GM18873 (cell line): ENCODE results near the gene GPX3.

ENCODE experiments used
- ATAC-seq: cut with Tn5 transposase; IDR thresholded peaks from one replicate; pipeline ENCODE4 v1.9.1; 2021; ENCODE audit warnings: mild to moderate bottlenecking, moderate library complexity, moderate number of reproducible peaks; ENCODE audit not compliant: unreplicated experiment, low FRiP score

The GPX3 gene

GRCh38 chr5:151020304-151021110 is at the start of gene GPX3:
Gene GPX3, plus strand, starts transcription at chr5:151020591. Its CDS starts 64 bp downstream, at chr5:151020655.
- peak; percentile 64 for ATAC-seq

- no peak for ATAC-seq
Observed at GRCh38 chr5:150978590-150978989, 41.8 kb upstream of the GPX3 start.

DNA sequence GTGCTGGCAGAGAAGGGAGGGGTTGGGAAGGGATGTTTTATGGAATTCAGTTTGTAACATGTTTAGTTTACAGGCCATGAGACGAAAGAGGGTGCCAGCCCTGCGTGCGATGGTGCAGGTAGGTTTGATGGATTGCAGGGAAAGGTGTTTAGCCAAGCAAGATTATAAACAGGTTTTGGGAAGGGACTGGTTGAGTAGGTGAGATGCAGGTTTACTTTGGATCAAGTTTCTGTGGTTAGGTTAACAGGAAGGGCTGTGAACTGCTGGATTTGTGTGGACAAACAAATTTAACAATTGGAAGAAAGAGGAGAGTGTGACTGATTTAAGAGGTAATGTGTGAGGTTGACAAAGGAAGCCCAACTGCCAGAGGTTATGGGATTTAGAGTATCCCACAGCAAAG is 32.6 kb upstream of the GPX3 start:
- ATAC-seq = no peak

DNA sequence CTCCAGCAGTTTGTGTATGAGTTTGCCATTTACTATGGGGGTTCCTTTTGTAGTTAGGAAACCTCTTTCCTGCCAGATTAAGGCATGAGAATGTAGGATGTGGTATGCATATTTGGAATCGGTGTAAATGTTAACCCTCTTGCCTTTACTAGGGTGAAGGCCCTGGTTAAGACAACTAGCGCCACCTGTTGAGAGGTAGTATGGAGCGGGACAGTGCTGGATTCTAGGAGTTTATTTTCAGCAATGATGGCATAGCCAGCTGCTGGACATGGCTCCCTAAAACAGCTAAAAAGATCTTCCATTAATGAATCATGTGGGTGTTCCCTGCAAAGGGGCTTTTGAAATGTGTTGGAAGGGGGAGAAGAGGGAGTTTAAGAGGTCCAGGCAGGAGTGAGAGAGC is 30.7 kb upstream of the GPX3 start:
- ATAC-seq = no peak

DNA sequence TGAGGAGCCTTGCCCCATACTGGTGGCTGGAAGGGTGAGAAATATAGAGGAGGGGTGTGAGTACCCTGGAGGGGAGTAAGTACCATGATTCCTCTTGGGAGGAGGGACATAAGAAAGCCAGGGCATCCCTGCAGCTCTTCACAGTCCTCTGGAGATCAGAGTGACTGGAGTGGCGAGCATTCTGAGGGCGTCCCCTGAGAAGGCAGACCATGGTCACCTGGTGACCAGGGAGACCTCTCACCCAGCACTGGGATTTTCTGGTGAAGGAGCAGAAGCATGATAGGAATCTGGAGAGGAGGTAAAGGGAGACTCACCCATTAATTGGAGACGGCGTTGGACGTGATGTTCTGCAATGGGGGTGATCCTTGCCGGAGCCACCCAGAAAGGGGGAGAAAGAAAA is 27.7 kb upstream of the GPX3 start:
- no peak for ATAC-seq

DNA sequence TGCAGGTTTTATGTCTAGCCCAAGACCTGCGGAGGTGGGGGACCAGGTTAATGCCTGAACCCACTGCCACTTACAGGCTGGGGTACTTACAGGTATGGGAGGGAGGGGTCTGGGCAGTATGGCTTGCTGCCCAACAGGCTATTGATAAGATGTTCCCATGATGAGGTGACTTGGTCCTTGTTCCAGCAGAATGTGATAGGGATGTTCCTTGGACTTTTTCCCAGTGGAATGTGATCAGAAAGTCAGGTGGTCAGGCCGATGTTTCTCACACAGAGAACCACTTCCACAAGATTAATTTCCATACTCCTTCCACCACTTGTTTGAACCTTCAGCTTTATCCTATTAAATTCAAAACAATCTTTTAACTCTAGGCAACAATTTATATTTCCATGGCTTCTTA is 27.0 kb upstream of the GPX3 start:
- no peak for ATAC-seq

DNA sequence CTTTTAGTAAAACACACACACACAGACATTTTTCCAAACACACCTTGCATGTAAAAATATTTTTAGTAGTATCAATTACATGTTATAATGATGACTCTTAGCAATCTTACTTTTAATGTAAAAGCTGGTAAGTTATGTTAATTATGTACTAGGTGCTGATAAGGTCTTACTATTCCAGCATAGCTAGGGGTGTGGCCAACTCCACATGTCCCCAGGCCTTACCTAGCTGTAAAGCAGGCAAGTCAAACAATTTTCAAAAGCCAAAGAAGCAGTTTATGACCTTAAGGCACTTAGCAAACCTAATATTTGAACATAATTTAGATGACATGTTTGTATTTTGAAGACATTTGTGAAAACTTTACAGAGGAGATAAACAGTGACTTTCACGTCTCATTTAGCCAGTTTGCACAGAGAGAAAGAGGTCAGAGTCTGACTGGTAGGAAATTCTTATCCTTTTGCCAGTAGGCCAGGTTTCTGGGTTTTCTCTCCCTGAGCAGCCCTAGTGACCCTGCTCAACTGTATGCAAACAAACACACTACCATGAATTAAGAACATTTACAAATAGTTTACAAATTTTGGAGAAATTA is 26.5 kb upstream of the GPX3 start:
- ATAC-seq = no peak

- ATAC-seq = no peak
Observed at GRCh38 chr5:150999704-151000442, 20.5 kb upstream of the GPX3 start.

- ATAC-seq = no peak
Observed at GRCh38 chr5:151001436-151001835, 19.0 kb upstream of the GPX3 start.

- no peak for ATAC-seq
Observed at GRCh38 chr5:151002250-151002649, 18.1 kb upstream of the GPX3 start.

- no peak for ATAC-seq
Observed at GRCh38 chr5:151002681-151003502, 17.5 kb upstream of the GPX3 start.

DNA sequence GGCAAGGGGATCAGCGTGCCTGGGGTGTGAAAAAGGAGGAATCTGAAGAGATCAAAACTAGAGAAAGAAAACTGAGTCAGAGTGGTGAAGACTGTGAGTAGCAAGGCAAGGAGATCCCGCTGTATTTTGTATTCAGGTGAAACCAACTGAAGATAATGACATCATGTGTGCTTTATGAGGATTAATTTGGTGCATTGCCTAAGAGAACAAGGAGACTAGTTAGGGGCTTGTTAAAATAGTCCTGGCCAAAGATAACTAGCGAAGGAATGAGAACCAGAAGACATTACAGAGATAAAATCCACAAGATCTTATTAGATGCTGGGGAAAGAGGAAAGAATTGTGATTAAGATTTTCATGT is 16.9 kb upstream of the GPX3 start:
- no peak for ATAC-seq

- ATAC-seq = no peak
Observed at GRCh38 chr5:151004499-151004898, 15.9 kb upstream of the GPX3 start.

GRCh38 chr5:151005187-151005949 is 15.0 kb upstream of the GPX3 start:
- no peak for ATAC-seq

GRCh38 chr5:151005950-151006576 is 14.3 kb upstream of the GPX3 start:
- no peak for ATAC-seq

DNA sequence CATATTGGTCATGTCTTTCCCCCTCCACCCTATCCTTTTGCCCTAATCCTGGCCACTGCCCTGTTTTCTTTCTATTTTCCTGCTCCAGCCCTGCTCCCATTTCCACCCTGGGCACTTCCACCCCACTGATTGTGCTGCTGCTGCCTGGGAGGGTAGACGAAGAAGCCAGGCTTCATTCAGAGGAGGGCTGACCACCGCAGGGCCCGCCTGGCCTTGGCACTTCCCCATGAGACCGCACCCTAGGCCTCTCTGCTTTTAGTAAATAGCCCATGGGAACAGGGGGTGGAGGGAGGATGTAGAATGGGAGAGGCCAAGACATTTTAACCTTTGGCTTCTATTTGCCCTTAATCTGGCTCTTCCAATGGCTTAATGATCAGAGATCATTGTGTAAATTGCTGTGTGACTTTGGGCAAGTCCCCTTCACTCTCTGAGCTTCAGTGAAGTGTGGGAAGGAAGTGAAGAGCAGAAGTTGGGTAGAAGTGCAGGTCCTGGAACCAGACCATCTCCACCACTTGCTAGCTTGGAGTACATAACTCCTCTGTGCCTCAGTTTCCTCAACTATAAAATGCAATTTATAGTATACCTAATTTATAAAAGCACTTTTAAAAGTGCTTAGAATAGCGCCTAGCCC is 13.6 kb upstream of the GPX3 start:
- ATAC-seq = no peak

- no peak for ATAC-seq
Observed at GRCh38 chr5:151007430-151008209, 12.8 kb upstream of the GPX3 start.

GRCh38 chr5:151008210-151008491 is 12.2 kb upstream of the GPX3 start:
- no peak for ATAC-seq

GRCh38 chr5:151008906-151009305 is 11.5 kb upstream of the GPX3 start:
- ATAC-seq = no peak
